ENCODE measurements around the gene SCAF4.

SCAF4 gene

GRCh38 chr21:31693222-31693621 is 38.7 kb downstream of the SCAF4 start:
- Histone ChIP-seq H3K4me2 (no peak overlapping the region), H3K27me3 (ENCODE audit: insufficient read depth, low read depth) (no peaks in the 10 kb centered on the region), H3K9ac (no peak overlapping the region), H3K4me3 (IDR thresholded peaks at IDR 0.05; ENCODE audit: insufficient read depth, low read depth, low read length) (no peak overlapping the region), H3K27ac (no peak overlapping the region), H2AFZ (ENCODE audit: low read depth) (no peak overlapping the region), H3K79me2 (ENCODE audit: insufficient read depth, low read depth) (no peaks in the 10 kb centered on the region), H4K20me1 (ENCODE audit: insufficient read depth) (no peaks in the 10 kb centered on the region), H3K36me3 (ENCODE audit: insufficient read depth) (peaks cover 26% of the 10 kb centered on the region; the same call in 1 of the 2 replicates), H3K4me1 (ENCODE audit: low read depth, poor library complexity, severe bottlenecking) (no peaks in the 10 kb centered on the region)
- no peak for TF ChIP-seq CTCF (conservative IDR thresholded peaks at IDR 0.05; ENCODE audit: low read depth, low read length)

GRCh38 chr21:31688603-31689368 is 43.1 kb downstream of the SCAF4 start:
- H3K27me3 ChIP-seq (ENCODE audit: insufficient read depth, low read depth): no peaks in the 10 kb centered on the region
- peaks cover 22% of the 10 kb centered on the region; the same call in 1 of the 2 replicates for H3K36me3 ChIP-seq (ENCODE audit: insufficient read depth)
- H4K20me1 ChIP-seq (ENCODE audit: insufficient read depth): no peaks in the 10 kb centered on the region
- H3K9ac ChIP-seq: no peak overlapping the region
- TF ChIP-seq CTCF (conservative IDR thresholded peaks at IDR 0.05; ENCODE audit: low read depth, low read length): no peak
- no peaks in the 10 kb centered on the region for H3K4me1 ChIP-seq (ENCODE audit: low read depth, poor library complexity, severe bottlenecking)
- H3K27ac ChIP-seq: no peak overlapping the region
- no peak overlapping the region for H2AFZ ChIP-seq (ENCODE audit: low read depth)
- no peak overlapping the region for H3K4me2 ChIP-seq
- no peak overlapping the region for H3K4me3 ChIP-seq (IDR thresholded peaks at IDR 0.05; ENCODE audit: insufficient read depth, low read depth, low read length)
- H3K79me2 ChIP-seq (ENCODE audit: insufficient read depth, low read depth): no peaks in the 10 kb centered on the region

GRCh38 chr21:31687108-31687507 is 44.8 kb downstream of the SCAF4 start:
- Histone ChIP-seq H3K4me1 (ENCODE audit: low read depth, poor library complexity, severe bottlenecking) (no peaks in the 10 kb centered on the region), H3K4me2 (no peak overlapping the region), H2AFZ (ENCODE audit: low read depth) (no peak overlapping the region), H3K79me2 (ENCODE audit: insufficient read depth, low read depth) (no peaks in the 10 kb centered on the region), H3K36me3 (ENCODE audit: insufficient read depth) (peaks cover 23% of the 10 kb centered on the region; the same call in 1 of the 2 replicates), H4K20me1 (ENCODE audit: insufficient read depth) (no peaks in the 10 kb centered on the region), H3K4me3 (IDR thresholded peaks at IDR 0.05; ENCODE audit: insufficient read depth, low read depth, low read length) (no peak overlapping the region), H3K27ac (no peak overlapping the region), H3K9ac (no peak overlapping the region), H3K27me3 (ENCODE audit: insufficient read depth, low read depth) (no peaks in the 10 kb centered on the region)
- no peak for TF ChIP-seq CTCF (conservative IDR thresholded peaks at IDR 0.05; ENCODE audit: low read depth, low read length)

- no peaks in the 10 kb centered on the region for H3K27me3 ChIP-seq (ENCODE audit: insufficient read depth, low read depth)
- no peaks in the 10 kb centered on the region for H3K4me1 ChIP-seq (ENCODE audit: low read depth, poor library complexity, severe bottlenecking)
- no peak overlapping the region for H3K4me2 ChIP-seq
- no peak overlapping the region for H3K9ac ChIP-seq
- TF ChIP-seq CTCF (conservative IDR thresholded peaks at IDR 0.05; ENCODE audit: low read depth, low read length): no peak
- H3K36me3 ChIP-seq (ENCODE audit: insufficient read depth): peaks cover 21% of the 10 kb centered on the region; the same call in 1 of the 2 replicates
- H3K27ac ChIP-seq: no peak overlapping the region
- no peak overlapping the region for H2AFZ ChIP-seq (ENCODE audit: low read depth)
- H3K4me3 ChIP-seq (IDR thresholded peaks at IDR 0.05; ENCODE audit: insufficient read depth, low read depth, low read length): no peak overlapping the region
- no peaks in the 10 kb centered on the region for H3K79me2 ChIP-seq (ENCODE audit: insufficient read depth, low read depth)
- no peaks in the 10 kb centered on the region for H4K20me1 ChIP-seq (ENCODE audit: insufficient read depth)
Observed at GRCh38 chr21:31686272-31686915, 45.5 kb downstream of the SCAF4 start.

Data from KMS-11 (cell line).